Fibroblast of pulmonary artery (primary cell): ENCODE data around the gene DHPS.
A peak's percentile ranks its signal among the peaks of the same experiment; 100 is the strongest.

Source experiments
- DNase-seq: peaks from one replicate; pipeline ENCODE4 v3.0.0-alpha.2; 2010; ENCODE audit warnings: low read depth
- H3K4me3 ChIP-seq: replicated peaks from 2 replicates; pipeline ENCODE4 v1.5.1; 2011; ENCODE audit warnings: low read depth, mild to moderate bottlenecking, control low read depth, low read length, moderate library complexity
- TF ChIP-seq, protein P1 (sequence below): IDR thresholded peaks from 2 replicates; pipeline ENCODE4 v1.5.1; 2011; ENCODE audit warnings: mild to moderate bottlenecking, control low read depth, low read length, inconsistent platforms; ENCODE audit errors: missing control alignments

DHPS gene

DNA sequence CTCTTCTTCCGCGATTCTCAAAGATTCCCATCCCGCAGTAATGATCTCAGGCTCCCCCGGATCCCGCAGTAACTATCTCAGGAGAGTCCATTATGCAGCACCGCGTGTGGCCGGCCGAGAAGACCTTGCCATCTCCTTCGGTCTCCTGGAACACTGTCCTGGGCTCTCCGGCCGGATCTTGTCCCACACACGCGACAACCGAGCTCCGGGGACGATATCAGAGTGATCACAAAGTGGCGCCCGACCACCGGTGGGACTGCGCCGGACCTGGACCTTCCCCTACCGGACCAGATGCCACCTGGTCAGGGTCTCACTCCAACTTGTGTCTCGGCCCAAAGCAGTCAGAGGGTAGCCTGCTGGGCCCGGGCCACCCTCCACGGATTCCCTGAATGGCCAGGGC lies 39.2 kb downstream of the DHPS start:
- DNase-seq, result no peak
- TF ChIP-seq, protein P1, sequence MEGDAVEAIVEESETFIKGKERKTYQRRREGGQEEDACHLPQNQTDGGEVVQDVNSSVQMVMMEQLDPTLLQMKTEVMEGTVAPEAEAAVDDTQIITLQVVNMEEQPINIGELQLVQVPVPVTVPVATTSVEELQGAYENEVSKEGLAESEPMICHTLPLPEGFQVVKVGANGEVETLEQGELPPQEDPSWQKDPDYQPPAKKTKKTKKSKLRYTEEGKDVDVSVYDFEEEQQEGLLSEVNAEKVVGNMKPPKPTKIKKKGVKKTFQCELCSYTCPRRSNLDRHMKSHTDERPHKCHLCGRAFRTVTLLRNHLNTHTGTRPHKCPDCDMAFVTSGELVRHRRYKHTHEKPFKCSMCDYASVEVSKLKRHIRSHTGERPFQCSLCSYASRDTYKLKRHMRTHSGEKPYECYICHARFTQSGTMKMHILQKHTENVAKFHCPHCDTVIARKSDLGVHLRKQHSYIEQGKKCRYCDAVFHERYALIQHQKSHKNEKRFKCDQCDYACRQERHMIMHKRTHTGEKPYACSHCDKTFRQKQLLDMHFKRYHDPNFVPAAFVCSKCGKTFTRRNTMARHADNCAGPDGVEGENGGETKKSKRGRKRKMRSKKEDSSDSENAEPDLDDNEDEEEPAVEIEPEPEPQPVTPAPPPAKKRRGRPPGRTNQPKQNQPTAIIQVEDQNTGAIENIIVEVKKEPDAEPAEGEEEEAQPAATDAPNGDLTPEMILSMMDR, result no peak
- H3K4me3 ChIP-seq, result no peak overlapping the region

- TF ChIP-seq, protein P1, result no peak
- no peak for DNase-seq
- H3K4me3 ChIP-seq, result no peak overlapping the region
These were observed 40.2 kb downstream of the DHPS start for GRCh38 chr19:12641456-12641855.

- TF ChIP-seq, protein P1, result peak; percentile 78
- H3K4me3 ChIP-seq, result peak overlapping the region; percentile 11
These were observed 41.6 kb downstream of the DHPS start for GRCh38 chr19:12639901-12640613.

DNA sequence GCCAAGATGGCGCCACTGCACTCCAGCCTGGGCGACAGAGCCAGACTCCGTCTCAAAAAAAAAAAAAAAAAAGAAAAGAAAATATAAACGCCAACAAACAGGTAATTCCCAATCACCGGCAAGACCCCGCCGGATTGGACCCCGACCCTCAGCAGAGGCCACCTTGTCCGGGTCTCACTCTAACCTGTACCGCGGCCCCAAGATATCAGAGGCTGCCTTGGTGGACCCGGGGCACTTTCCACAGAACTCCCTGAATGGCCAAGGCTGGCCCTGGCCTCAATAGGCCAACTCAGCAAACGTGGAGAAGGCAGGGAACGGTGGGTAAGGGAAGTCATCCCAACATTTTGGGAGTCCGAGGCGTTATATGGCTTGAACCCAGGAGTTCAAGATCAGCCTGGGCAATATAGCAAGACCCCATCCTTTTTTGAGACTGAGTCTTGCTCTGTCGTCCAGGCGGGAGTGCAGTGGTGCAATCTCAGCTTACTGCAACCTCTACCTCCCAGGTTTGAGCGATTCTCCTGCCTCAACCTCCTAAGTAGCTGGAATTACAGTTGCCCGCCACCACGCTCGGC lies 43.0 kb downstream of the DHPS start:
- DNase-seq, result no peak
- no peak overlapping the region for H3K4me3 ChIP-seq
- TF ChIP-seq, protein P1, result no peak

More at GRCh38 chr19:12639901-12640613, 41.6 kb downstream of the DHPS start:
- DNase-seq, result peak; percentile 82

DNA sequence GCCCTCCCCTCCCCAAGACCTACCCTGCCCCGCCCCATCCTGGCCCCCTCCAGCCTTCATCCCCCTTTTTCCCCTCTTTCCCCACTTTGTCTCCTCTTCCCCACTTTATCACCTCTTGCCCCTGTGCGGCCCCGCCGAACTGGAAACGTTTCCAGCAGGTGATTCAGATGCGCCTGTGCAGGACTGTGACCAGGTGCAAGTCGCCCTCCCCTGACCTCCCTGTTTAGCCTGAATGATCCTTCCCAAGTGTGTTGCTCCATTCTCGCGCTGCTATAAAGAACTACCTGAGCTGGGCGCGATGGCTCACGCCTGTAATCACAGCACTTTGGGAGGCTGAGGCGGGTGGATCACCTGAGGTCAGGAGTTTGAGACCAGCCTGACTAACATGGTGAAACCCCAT lies 45.0 kb downstream of the DHPS start:
- H3K4me3 ChIP-seq, result no peak overlapping the region
- no peak for DNase-seq
- TF ChIP-seq, protein P1, result no peak

DNA sequence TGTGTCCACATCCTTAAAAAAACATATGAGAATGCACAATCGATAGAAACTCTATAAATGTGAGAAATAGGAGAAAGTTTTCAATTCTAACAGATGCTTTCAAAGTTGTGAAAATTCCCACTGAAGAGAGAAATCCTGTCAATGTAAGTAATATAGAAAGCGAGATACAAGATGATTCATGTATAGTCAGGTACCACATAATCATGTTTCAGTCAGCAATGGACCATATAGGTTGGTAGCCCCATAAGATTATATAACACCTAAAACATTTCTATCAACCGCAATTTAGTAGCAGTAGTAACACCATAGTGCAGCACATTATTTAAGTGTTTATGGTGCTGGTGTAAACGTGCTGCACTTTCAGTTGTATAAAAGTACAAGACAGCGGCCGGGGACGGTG lies 52.5 kb downstream of the DHPS start:
- TF ChIP-seq, protein P1, result no peak
- DNase-seq, result no peak
- H3K4me3 ChIP-seq, result no peak overlapping the region
